SJCRH30 (cell line): Measurements from ENCODE around the gene ECE2. TPM values are rescaled to one million over a fixed set of nuclear protein-coding genes. Genes with fewer than 3 reads are reported as not detected.
"Not testable (repeated sequence)": the region's sequence is repeated elsewhere in the genome, so short reads cannot be mapped to it uniquely, and the experiment has no call there.

Experiments used
- DNase-seq, 2 experiments: peaks; one replicate each; pipeline ENCODE4 v3.0.0-alpha.2; 2015 to 2020
- H3K27ac ChIP-seq: fragments of 250-450 bp; sonication (Bioruptor Pico); 2 replicates; pipeline ENCODE4 v1.5.1; 2020; ENCODE audit warnings: mild to moderate bottlenecking, moderate library complexity
- H3K27me3 ChIP-seq: fragments of 250-450 bp; sonication (Bioruptor Pico); 2 replicates; pipeline ENCODE4 v1.5.1; 2020; ENCODE audit warnings: mild to moderate bottlenecking, moderate library complexity
- H3K36me3 ChIP-seq: fragments of 250-450 bp; sonication (Bioruptor Pico); 2 replicates; pipeline ENCODE4 v1.5.1; 2020; ENCODE audit warnings: mild to moderate bottlenecking, moderate library complexity
- H3K4me1 ChIP-seq: fragments of 250-450 bp; sonication (Bioruptor Pico); 2 replicates; pipeline ENCODE4 v1.5.1; 2020; ENCODE audit warnings: mild to moderate bottlenecking, moderate library complexity
- H3K4me3 ChIP-seq: fragments of 250-450 bp; sonication (Bioruptor Pico); 2 replicates; pipeline ENCODE4 v1.5.1; 2020; ENCODE audit warnings: mild to moderate bottlenecking, moderate library complexity
- H3K9me3 ChIP-seq: fragments of 250-450 bp; sonication (Bioruptor Pico); replicated peaks from 2 replicates; pipeline ENCODE4 v1.5.1; 2020; ENCODE audit warnings: mild to moderate bottlenecking, moderate library complexity
- total RNA-seq: library from RNA; depleted of rRNA; stranded (reverse); fragments of >200 nt; shearing (Covaris generic); gene quantifications from 2 replicates; pipeline ENCODE4 v1.2.3, GENCODE V29; 2014; rRNA removed

Gene ECE2
- total RNA-seq, 1 experiment from 2014 or later, result not detected

DNA sequence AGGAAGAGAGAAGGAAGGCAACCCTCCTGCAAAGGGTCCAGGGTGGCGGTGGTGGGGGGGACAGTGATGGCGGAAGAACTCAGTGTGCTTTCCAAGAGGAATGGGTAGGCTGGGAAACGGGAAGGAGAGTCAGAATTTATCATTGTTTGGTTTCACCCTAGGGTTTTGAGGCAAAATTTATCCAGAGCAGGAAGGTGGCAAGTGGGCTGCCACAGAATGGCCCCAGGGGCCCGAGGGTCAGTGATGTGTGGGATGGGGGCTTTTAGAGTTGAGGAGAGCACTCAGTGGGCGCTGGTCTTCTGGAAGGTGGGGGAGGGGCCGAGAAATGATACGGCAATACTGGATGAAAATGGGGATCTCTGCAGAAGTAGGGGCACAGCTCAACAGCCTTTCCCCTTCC lies 62.2 kb downstream of the ECE2 start:
- Histone ChIP-seq H3K4me3 (no peak overlapping the region), H3K4me1 (peaks cover 7% of the 10 kb centered on the region; the same call in 1 of the 2 replicates)
- no peak for DNase-seq

DNA sequence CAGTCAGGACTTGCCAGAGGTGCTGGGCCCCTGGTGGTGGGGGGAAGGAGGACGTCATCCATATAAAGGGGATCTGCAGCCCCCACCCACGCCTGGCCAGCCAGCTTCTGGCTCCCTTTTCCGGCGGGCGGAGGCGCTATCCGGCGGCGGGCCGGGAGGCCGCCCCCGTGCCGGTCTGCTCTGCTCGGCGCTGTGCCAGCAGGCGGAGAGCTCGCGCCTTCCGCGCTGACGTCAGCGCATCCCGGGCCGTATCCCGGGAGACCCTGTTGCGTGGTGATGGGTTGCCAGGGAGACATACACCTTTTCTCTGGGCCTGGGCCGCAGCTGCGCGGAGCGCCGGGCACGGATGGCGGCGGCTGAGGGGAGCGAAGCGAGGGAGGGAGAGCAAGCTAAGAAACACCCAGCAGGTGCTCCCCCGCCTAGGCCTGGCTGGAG lies 62.7 kb downstream of the ECE2 start:
- Histone ChIP-seq H3K27me3 (no peaks in the 10 kb centered on the region), H3K9me3 (no peaks in the 10 kb centered on the region), H3K4me1 (peaks cover 7% of the 10 kb centered on the region; the same call in 1 of the 2 replicates), H3K36me3 (peaks cover 16% of the 10 kb centered on the region), H3K4me3 (no peak overlapping the region), H3K27ac (no peak overlapping the region)
- DNase-seq, result no peak

More for the DNA sequence above, 62.2 kb downstream of the ECE2 start:
- Histone ChIP-seq H3K36me3 (peaks cover 20% of the 10 kb centered on the region), H3K27ac (no peak overlapping the region), H3K27me3 (no peaks in the 10 kb centered on the region), H3K9me3 (no peaks in the 10 kb centered on the region)

DNA sequence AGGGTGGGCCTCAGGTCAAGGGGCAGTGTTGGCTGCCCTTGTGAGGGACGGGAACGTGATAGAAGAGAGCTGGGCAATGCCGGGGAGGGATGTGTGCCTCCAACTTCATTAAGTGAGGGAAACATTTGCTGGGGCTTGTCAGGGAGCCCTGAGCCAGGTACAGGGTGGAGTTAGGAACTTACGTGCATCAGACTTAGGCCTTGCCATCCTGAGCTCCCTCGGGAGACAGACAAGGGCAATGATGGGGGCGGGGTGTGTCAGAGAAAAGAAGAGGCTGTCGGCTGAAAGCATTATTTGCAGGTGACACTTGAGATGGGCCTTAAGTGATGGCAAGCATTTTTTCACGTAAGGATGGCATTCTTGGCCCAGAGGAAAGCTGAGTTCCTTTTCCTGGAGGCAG lies 63.2 kb downstream of the ECE2 start:
- Histone ChIP-seq H3K36me3 (peaks cover 12% of the 10 kb centered on the region), H3K27ac (no peak overlapping the region)
- no peak for DNase-seq

DNA sequence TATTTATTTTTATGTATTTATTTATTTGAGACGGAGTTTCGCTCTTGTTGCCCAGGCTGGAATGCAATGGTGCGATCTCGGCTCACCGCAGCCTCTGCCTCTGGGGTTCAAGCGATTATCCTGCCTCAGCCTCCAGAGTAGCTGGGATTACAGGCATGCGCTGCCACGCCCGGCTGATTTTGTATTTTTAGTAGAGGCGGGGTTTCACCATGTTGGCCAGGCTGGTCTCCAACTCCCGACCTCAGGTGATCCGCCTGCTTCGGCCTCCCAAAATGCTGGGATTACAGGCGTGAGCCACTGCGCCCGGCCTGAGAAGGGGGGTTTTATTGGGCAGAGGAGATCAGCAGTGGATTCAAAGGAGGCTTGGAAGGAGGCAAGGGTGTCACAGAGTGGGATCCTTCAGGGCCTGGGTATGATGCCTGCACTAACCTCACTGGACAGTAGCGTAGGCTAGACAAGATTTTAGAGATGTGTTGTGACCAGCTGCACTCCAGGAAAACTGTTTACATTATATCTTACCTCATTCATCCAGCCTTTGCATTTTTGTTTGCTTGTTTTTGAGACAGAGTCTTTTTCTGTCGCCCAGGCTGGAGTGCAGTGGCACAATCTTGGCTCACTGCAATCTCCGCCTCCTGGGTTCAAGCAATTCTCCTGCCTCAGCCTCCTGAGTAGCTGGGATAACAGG lies 63.8 kb downstream of the ECE2 start:
- not testable (repeated sequence) for H3K4me3 ChIP-seq, H3K36me3 ChIP-seq, DNase-seq, H3K27me3 ChIP-seq, H3K27ac ChIP-seq, H3K9me3 ChIP-seq, H3K4me1 ChIP-seq

More for the DNA sequence above, 63.2 kb downstream of the ECE2 start:
- H3K4me1 ChIP-seq, result peaks cover 7% of the 10 kb centered on the region; the same call in 1 of the 2 replicates
- no peaks in the 10 kb centered on the region for H3K27me3 ChIP-seq
- H3K9me3 ChIP-seq, result no peaks in the 10 kb centered on the region
- H3K4me3 ChIP-seq, result no peak overlapping the region

DNA sequence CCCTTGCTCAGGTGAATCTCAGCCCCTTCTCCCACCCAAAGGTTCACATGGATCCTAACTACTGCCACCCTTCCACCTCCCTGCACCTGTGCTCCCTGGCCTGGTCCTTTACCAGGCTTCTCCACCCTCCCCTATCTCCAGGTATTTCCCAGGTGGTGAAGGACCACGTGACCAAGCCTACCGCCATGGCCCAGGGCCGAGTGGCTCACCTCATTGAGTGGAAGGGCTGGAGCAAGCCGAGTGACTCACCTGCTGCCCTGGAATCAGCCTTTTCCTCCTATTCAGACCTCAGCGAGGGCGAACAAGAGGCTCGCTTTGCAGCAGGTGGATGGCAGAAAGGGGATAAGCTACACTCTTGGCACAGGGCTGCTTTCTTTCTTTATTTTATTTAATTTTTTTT lies 66.1 kb downstream of the ECE2 start:
- Histone ChIP-seq H3K4me1 (peaks cover 1% of the 10 kb centered on the region; the same call in 1 of the 2 replicates), H3K27ac (no peak overlapping the region), H3K36me3 (no peaks in the 10 kb centered on the region), H3K27me3 (no peaks in the 10 kb centered on the region), H3K9me3 (no peaks in the 10 kb centered on the region), H3K4me3 (no peak overlapping the region)
- no peak for DNase-seq

Other genes starting within 250 kb of the ECE2 start
- gene HTR3D, start 244.3 kb upstream of the ECE2 start, total RNA-seq, result not detected in 2 replicates
- gene HTR3C, start 223.0 kb upstream of the ECE2 start, total RNA-seq, result not detected in 2 replicates
- gene HTR3E, start 179.0 kb upstream of the ECE2 start, total RNA-seq, result 6.5 and 8.0 TPM in 2 replicates
- gene EIF2B5, start 140.7 kb upstream of the ECE2 start, total RNA-seq, result 42.6 and 43.0 TPM in 2 replicates
- gene DVL3, start 120.6 kb upstream of the ECE2 start, total RNA-seq, result 38.5 and 43.7 TPM in 2 replicates
- 194 and 196 TPM in 2 replicates for gene AP2M1, start 101.2 kb upstream of the ECE2 start, total RNA-seq
- 29.4 and 32.6 TPM in 2 replicates for gene ABCF3, start 89.8 kb upstream of the ECE2 start, total RNA-seq
- 0.51 and 1.0 TPM in 2 replicates for gene VWA5B2, start 46.4 kb upstream of the ECE2 start, total RNA-seq
- 37.0 and 38.2 TPM in 2 replicates for gene ALG3, start 27.1 kb upstream of the ECE2 start, total RNA-seq
- gene EEF1AKMT4, start 26.4 kb upstream of the ECE2 start, total RNA-seq, result 5.4 and 5.5 TPM in 2 replicates
- 4.0 and 6.0 TPM in 2 replicates for gene CAMK2N2, start 14.5 kb upstream of the ECE2 start, total RNA-seq
- 302 TPM in 2 replicates for gene PSMD2, start 23.2 kb downstream of the ECE2 start, total RNA-seq
- gene EIF4G1, start 38.6 kb downstream of the ECE2 start, total RNA-seq, result 304 and 312 TPM in 2 replicates
- 4.8 and 5.9 TPM in 2 replicates for gene FAM131A, start 61.6 kb downstream of the ECE2 start, total RNA-seq
- gene CLCN2, start 85.6 kb downstream of the ECE2 start, total RNA-seq, result 4.1 and 5.5 TPM in 2 replicates
- 86.8 and 91.6 TPM in 2 replicates for gene POLR2H, start 85.7 kb downstream of the ECE2 start, total RNA-seq
- gene THPO, start 102.2 kb downstream of the ECE2 start, total RNA-seq, result 0.61 and 1.2 TPM in 2 replicates
- gene CHRD, start 104.0 kb downstream of the ECE2 start, total RNA-seq, result 8.2 and 9.0 TPM in 2 replicates